Muscle of leg (tissue), 11 donors: ENCODE data around the gene IGSF3. TPM values are rescaled to one million over a fixed set of nuclear protein-coding genes. Genes with fewer than 3 reads are reported as not detected.
A peak's percentile ranks its signal among the peaks of the same experiment; 100 is the strongest.

Experiments
- DNase-seq: peaks from one replicate; pipeline ENCODE4 v3.0.0; 2013
- H3K27ac ChIP-seq: one replicate; pipeline ENCODE4 v1.5.1; 2013; ENCODE audit warnings: mild to moderate bottlenecking, low read length, control low read depth
- H3K27me3 ChIP-seq: one replicate; pipeline ENCODE4 v1.6.1; 2013; ENCODE audit warnings: low read length; ENCODE audit not compliant: control insufficient read depth, insufficient read depth
- H3K36me3 ChIP-seq: one replicate; pipeline ENCODE4 v1.6.1; 2013; ENCODE audit warnings: low read length; ENCODE audit not compliant: control insufficient read depth, insufficient read depth
- H3K4me1 ChIP-seq: one replicate; pipeline ENCODE4 v1.6.1; 2013; ENCODE audit warnings: low read length; ENCODE audit not compliant: control insufficient read depth, insufficient read depth
- H3K4me3 ChIP-seq: one replicate; pipeline ENCODE4 v1.5.1; 2013; ENCODE audit warnings: low read length, control low read depth
- H3K9me3 ChIP-seq: replicated peaks from 2 replicates; pipeline ENCODE4 v1.6.1; 2013; ENCODE audit warnings: low read depth, low read length; ENCODE audit not compliant: control insufficient read depth
- WGBS: methylation state at CpG from one replicate; pipeline ENCODE4 v1.1.5; 2013; ENCODE audit warnings: missing lambda C conversion rate; ENCODE audit not compliant: insufficient coverage; 5-methylcytosine and 5-hydroxymethylcytosine counted together
- polyA plus RNA-seq, 8 donors: library from polyadenylated mRNA; unstranded; fragments of 120-200 nt; gene quantifications; one replicate each; pipeline versions ENCODE4 v1.2.1 to v1.2.3, GENCODE V29; 2013; ENCODE audit warnings: inconsistent platforms in 1 of 8, low replicate concordance in 1 of 8; ENCODE audit not compliant: insufficient read length in 8 of 8, insufficient read depth in 1 of 8
- total RNA-seq: library from RNA; stranded (reverse); fragments of 120-200 nt; gene quantifications from one replicate; pipeline ENCODE4 v1.2.4, GENCODE V29; 2013

The IGSF3 gene
- total and polyA plus RNA-seq, 9 donors = 25.9 to 46.4 (median 33.0) TPM

- Histone ChIP-seq H3K27ac (no peak overlapping the region), H3K27me3 (no peaks in the 10 kb centered on the region)
- no CpG with 5 or more reads among the region's 2 CpGs for WGBS
Observed at GRCh38 chr1:116678732-116679090, 11.2 kb upstream of the IGSF3 start.

DNA sequence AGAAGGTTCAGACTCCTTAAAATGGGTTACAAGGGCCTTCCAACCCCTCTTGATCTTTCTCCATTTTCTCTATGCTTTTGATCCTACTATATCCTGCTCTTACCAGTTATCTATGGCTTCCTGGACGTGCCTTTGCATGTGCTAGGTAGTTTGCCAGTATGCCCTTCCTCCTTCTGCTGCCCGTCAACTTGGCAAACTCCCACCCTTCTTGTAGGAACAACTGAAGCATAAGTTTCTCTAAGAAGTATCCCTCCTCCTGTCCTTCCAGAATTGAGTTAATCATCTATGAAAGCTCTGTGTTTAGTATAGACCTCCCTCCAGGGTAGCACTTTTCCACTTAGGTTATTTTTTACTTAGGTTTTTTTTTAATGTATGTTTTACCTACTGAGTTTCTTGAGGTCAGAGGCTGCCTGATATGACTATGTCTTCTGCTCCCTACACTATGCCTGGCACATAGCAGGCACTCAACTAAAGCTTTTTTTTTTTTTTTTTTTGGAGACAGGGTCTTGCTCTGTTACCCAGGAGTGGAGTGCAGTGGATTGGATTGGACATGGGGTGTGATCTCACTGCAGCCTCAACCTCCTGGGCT is 10.0 kb upstream of the IGSF3 start:
- WGBS = no CpG with 5 or more reads among the region's 2 CpGs
- Histone ChIP-seq H3K4me1 (peaks cover 16% of the 10 kb centered on the region), H3K27me3 (no peaks in the 10 kb centered on the region), H3K36me3 (no peaks in the 10 kb centered on the region), H3K9me3 (no peaks in the 10 kb centered on the region), H3K4me3 (no peak overlapping the region), H3K27ac (no peak overlapping the region)
- DNase-seq = no peak

More at GRCh38 chr1:116678732-116679090, 11.2 kb upstream of the IGSF3 start:
- DNase-seq = no peak
- Histone ChIP-seq H3K36me3 (no peaks in the 10 kb centered on the region), H3K9me3 (no peaks in the 10 kb centered on the region), H3K4me3 (no peak overlapping the region), H3K4me1 (peaks cover 9% of the 10 kb centered on the region)

- WGBS = 85% methylated on average over 2 of the region's 2 CpGs
- H3K4me1 ChIP-seq = peaks cover 21% of the 10 kb centered on the region
- DNase-seq = no peak
- no peak overlapping the region for H3K4me3 ChIP-seq
- no peaks in the 10 kb centered on the region for H3K9me3 ChIP-seq
- no peaks in the 10 kb centered on the region for H3K27me3 ChIP-seq
- no peak overlapping the region for H3K27ac ChIP-seq
- H3K36me3 ChIP-seq = no peaks in the 10 kb centered on the region
Observed at GRCh38 chr1:116676291-116676690, 8.8 kb upstream of the IGSF3 start.

DNA sequence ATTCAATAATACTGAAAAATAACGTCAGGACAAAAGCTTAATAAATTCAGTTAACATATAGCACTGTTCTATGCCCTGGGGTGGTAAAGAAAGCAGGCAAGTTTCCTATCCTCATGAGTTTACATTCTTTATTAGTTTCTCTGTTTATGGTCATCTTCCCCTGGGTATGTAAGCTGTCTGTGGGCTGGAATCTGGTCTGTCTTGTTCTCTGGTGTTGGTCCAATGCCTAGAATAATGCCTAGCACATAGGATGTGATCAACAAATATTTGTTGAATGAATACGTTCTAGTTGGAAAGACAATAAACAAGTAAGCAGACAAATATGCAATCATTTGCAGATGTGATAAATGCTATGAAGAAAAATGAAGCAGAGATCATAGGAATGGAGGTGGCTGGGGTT is 7.2 kb upstream of the IGSF3 start:
- peak; percentile 78 for DNase-seq
- Histone ChIP-seq H3K4me3 (no peak overlapping the region), H3K9me3 (no peaks in the 10 kb centered on the region), H3K4me1 (peaks cover 22% of the 10 kb centered on the region), H3K36me3 (no peaks in the 10 kb centered on the region), H3K27me3 (no peaks in the 10 kb centered on the region), H3K27ac (peak overlapping the region; percentile 56)
- WGBS = no CpG with 5 or more reads among the region's 2 CpGs

GRCh38 chr1:116674011-116674531 is 6.5 kb upstream of the IGSF3 start:
- Histone ChIP-seq H3K27me3 (no peaks in the 10 kb centered on the region), H3K27ac (peak overlapping the region; percentile 56), H3K4me1 (peaks cover 22% of the 10 kb centered on the region), H3K9me3 (no peaks in the 10 kb centered on the region), H3K4me3 (no peak overlapping the region), H3K36me3 (no peaks in the 10 kb centered on the region)
- DNase-seq = peak; percentile 97
- no CpG with 5 or more reads among the region's 5 CpGs for WGBS

DNA sequence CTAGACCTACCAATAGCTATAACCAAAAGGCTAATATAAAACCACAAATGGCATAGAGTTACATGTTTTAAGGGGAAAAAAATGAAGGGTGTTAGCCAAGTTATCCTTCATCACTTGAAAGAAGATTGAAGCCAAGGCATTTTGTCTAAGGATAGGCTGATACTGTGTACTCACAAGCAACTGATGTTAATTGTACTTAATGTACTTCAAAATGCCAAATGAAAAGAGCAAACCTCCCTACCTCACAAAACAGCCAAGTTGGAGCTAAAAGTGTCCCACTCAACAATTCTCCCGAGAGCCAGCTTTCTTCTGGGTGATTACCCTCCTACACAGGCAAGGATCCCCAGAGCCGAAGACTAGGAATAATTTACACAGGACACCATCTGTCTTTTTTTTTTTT is 4.4 kb upstream of the IGSF3 start:
- H3K27me3 ChIP-seq = peaks cover 2% of the 10 kb centered on the region
- H3K4me3 ChIP-seq = no peak overlapping the region
- peak; percentile 60 for DNase-seq
- H3K36me3 ChIP-seq = no peaks in the 10 kb centered on the region
- H3K4me1 ChIP-seq = peaks cover 27% of the 10 kb centered on the region
- no peaks in the 10 kb centered on the region for H3K9me3 ChIP-seq
- peak overlapping the region; percentile 65 for H3K27ac ChIP-seq
- WGBS = 52% methylated on average over 2 of the region's 2 CpGs

DNA sequence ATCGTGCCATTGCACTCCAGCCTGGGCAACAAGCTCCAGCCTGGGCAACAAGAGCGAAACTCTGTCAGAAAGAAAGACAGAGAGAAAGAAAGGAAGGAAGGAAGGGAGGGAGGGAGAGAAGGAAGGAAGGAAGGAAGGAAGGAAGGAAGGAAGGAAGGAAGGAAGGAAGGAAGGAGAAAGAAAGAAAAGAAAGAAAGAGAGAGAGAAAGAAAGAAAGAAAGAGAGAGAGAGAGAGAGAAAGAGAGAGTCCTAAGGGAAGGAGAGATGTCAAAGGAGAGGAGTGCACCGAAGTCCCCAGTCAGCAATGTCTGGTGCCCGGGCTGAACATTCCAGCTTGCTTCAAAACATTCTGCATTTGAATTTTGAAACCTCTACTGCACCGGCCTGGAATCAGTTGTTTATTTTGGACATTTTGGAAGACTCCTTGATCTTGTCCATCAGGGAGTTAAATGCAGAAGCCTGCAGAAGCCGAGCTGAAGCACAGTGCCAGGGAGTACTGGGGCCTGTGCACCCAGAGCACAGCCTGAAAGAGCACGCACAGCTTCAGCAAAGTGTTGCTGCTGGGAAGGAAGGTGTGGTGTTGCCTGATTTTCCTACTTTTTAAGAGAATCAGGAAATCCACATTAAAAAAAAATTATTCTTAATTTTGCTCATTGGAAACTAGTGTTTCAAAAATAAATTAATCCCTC is 3.7 kb upstream of the IGSF3 start:
- WGBS = 37% methylated on average over 6 of the region's 7 CpGs
- peaks cover 34% of the 10 kb centered on the region for H3K4me1 ChIP-seq
- H3K27me3 ChIP-seq = peaks cover 4% of the 10 kb centered on the region
- H3K36me3 ChIP-seq = no peaks in the 10 kb centered on the region
- no peak overlapping the region for H3K4me3 ChIP-seq
- H3K27ac ChIP-seq = no peak overlapping the region
- no peaks in the 10 kb centered on the region for H3K9me3 ChIP-seq
- peak; percentile 74 for DNase-seq

- WGBS = 14% methylated on average over 1 of the region's 7 CpGs
- peak overlapping the region; percentile 55 for H3K27ac ChIP-seq
- H3K4me1 ChIP-seq = peaks cover 34% of the 10 kb centered on the region
- H3K9me3 ChIP-seq = no peaks in the 10 kb centered on the region
- H3K27me3 ChIP-seq = peaks cover 4% of the 10 kb centered on the region
- no peak overlapping the region for H3K4me3 ChIP-seq
- DNase-seq = no peak
- peaks cover 3% of the 10 kb centered on the region for H3K36me3 ChIP-seq
Observed at GRCh38 chr1:116668277-116668676, 744 bp upstream of the IGSF3 start.

- WGBS = 0% methylated on average over 36 of the region's 45 CpGs
- no peaks in the 10 kb centered on the region for H3K9me3 ChIP-seq
- peaks cover 3% of the 10 kb centered on the region for H3K36me3 ChIP-seq
Observed at GRCh38 chr1:116667078-116667574, 407 bp downstream of the IGSF3 start.

GRCh38 chr1:116666187-116667077 is 1.1 kb downstream of the IGSF3 start:
- Histone ChIP-seq H3K4me3 (peak overlapping the region; percentile 74), H3K4me1 (peaks cover 25% of the 10 kb centered on the region), H3K27ac (peak overlapping the region; percentile 7), H3K36me3 (peaks cover 3% of the 10 kb centered on the region), H3K27me3 (peaks cover 4% of the 10 kb centered on the region), H3K9me3 (no peaks in the 10 kb centered on the region)
- peak; percentile 64 for DNase-seq
- 1% methylated on average over 19 of the region's 28 CpGs for WGBS

More at GRCh38 chr1:116667078-116667574, 407 bp downstream of the IGSF3 start:
- Histone ChIP-seq H3K4me1 (peaks cover 25% of the 10 kb centered on the region), H3K27me3 (peaks cover 4% of the 10 kb centered on the region), H3K4me3 (peak overlapping the region; percentile 74), H3K27ac (peak overlapping the region; percentile 7)
- DNase-seq = no peak
